ENCODE data around the gene BET1.

BET1 gene

DNA sequence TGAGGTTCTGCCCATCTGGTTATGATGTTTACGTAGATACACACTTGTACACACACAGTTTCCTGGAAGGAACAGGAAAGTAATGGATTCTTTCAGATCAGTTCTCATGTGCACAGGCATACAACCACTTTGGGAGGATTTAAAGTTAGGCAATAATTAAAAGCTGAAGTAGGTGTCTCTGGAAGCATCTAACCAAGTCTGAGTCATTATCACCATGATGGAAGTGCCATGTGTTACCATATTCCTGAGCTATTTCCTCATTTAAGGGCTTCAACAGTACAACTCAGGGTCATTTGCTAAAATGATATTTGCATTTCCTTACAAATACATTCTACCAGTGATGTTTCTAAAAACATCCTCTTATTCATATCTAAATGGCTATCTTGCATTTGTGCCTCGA is 41.4 kb upstream of the BET1 start:
- no peak for DNase-seq (ENCODE audit: low read depth, low spot score)
- TF ChIP-seq YY1 (IDR thresholded peaks at IDR 0.05; ENCODE audit: insufficient read depth, insufficient read length) (no peak), SUZ12 (IDR thresholded peaks at IDR 0.05; ENCODE audit: extremely low read depth, insufficient read depth, insufficient read length) (no peak)

DNA sequence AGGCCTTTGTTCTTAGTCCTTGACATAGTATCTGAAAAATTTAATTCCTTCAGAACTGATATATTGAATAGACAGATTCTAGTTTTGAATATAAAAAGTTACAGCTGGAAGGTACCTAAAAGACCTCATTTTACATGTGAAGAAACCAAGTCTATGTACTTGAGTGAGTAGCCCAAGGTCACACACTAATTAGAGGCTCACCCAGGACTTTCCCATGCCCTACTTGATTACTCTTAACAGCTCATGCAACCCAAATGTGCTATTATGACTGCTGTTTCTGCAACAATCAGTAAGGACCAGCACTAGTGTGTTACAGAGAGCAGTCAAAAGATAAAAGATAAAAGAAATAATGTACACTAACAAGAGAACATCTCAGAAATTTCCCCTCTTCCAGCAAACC is 40.7 kb upstream of the BET1 start:
- no peak overlapping the region for H3K9ac ChIP-seq (ENCODE audit: insufficient read length, low read depth)
- no peaks in the 10 kb centered on the region for H3K9me3 ChIP-seq (ENCODE audit: insufficient read depth, low read length)
- H3K4me3 ChIP-seq (ENCODE audit: insufficient read length, low read depth), result no peak overlapping the region
- H3K36me3 ChIP-seq (ENCODE audit: insufficient read depth, insufficient read length, low read length), result no peaks in the 10 kb centered on the region
- TF ChIP-seq SUZ12 (IDR thresholded peaks at IDR 0.05; ENCODE audit: extremely low read depth, insufficient read depth, insufficient read length) (no peak), YY1 (IDR thresholded peaks at IDR 0.05; ENCODE audit: insufficient read depth, insufficient read length) (no peak), ZNF274 (IDR thresholded peaks at IDR 0.05; ENCODE audit: low read depth, low read length) (no peak)
- no peaks in the 10 kb centered on the region for H3K27me3 ChIP-seq (ENCODE audit: insufficient read depth, insufficient read length)
- no peak for DNase-seq (ENCODE audit: low read depth, low spot score)
- H3K4me1 ChIP-seq (ENCODE audit: insufficient read depth, insufficient read length), result no peaks in the 10 kb centered on the region

More for the DNA sequence above, 41.4 kb upstream of the BET1 start:
- Histone ChIP-seq H3K4me3 (ENCODE audit: insufficient read length, low read depth) (no peak overlapping the region), H3K36me3 (ENCODE audit: insufficient read depth, insufficient read length, low read length) (no peaks in the 10 kb centered on the region), H3K27me3 (ENCODE audit: insufficient read depth, insufficient read length) (no peaks in the 10 kb centered on the region), H3K9ac (ENCODE audit: insufficient read length, low read depth) (no peak overlapping the region), H3K4me1 (ENCODE audit: insufficient read depth, insufficient read length) (no peaks in the 10 kb centered on the region), H3K9me3 (ENCODE audit: insufficient read depth, low read length) (no peaks in the 10 kb centered on the region)

DNA sequence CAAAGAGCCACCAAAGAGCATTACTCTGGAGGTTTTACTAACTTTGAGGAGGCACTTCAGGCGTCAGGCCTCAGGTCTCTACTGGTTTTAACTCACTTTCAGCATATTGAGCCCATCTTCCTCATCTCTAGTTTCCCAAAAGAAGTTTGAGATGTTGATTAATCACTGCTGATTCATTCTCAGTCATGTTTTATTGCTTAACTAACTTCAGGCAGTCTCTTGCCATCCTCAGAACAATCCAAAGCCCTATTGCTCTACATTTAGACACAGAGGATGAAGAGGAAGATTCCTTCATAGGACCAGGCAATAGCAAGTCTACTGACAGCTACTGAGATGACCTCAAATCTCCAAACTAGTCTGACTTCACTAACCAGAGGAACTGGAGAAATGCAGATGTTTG is 39.1 kb upstream of the BET1 start:
- Histone ChIP-seq H3K4me3 (ENCODE audit: insufficient read length, low read depth) (no peak overlapping the region), H3K9ac (ENCODE audit: insufficient read length, low read depth) (no peak overlapping the region), H3K4me1 (ENCODE audit: insufficient read depth, insufficient read length) (no peaks in the 10 kb centered on the region), H3K9me3 (ENCODE audit: insufficient read depth, low read length) (no peaks in the 10 kb centered on the region), H3K36me3 (ENCODE audit: insufficient read depth, insufficient read length, low read length) (no peaks in the 10 kb centered on the region), H3K27me3 (ENCODE audit: insufficient read depth, insufficient read length) (no peaks in the 10 kb centered on the region)
- DNase-seq (ENCODE audit: low read depth, low spot score), result no peak
- no peak for TF ChIP-seq SUZ12 (IDR thresholded peaks at IDR 0.05; ENCODE audit: extremely low read depth, insufficient read depth, insufficient read length)
- no peak for TF ChIP-seq ZNF274 (IDR thresholded peaks at IDR 0.05; ENCODE audit: low read depth, low read length)
- no peak for TF ChIP-seq YY1 (IDR thresholded peaks at IDR 0.05; ENCODE audit: insufficient read depth, insufficient read length)

DNA sequence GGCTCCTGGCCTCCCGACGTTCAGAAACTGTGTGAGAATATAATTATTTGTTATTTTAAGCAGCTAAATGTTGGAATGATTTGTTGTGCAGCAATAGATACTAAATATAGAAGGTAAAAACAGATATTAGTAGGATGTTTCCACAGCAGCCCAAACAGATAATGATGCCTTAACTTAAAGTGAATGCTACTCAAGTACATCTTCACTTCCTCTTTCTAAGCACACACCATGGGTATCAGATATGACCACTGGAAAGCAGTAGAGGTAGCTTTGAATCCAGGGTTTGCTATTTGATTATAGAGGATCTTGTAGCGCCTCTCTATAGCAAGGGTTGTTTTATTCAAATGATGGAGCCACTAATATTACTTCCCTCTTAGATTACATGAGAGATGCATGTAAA is 38.2 kb upstream of the BET1 start:
- no peak for DNase-seq (ENCODE audit: low read depth, low spot score)
- H3K36me3 ChIP-seq (ENCODE audit: insufficient read depth, insufficient read length, low read length), result no peaks in the 10 kb centered on the region

DNA sequence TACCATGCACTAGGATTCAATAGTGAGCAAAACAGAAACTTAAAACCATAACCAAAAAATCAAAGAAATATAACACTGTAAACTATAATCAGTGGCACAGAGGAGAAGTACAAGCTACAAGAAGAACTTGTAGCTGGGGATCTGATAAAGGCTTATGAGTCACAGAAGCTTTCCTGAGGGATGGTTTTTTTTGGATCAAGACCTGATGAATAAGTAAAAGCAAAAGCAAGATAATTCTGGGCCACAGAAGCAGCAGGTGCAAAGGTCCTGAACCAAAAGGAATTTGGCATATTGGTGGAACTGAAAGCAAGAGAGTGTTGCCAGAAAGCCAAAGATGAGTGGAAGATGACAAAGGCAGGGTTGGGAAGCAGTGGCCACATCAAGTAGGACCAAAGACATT is 37.4 kb upstream of the BET1 start:
- no peaks in the 10 kb centered on the region for H3K36me3 ChIP-seq (ENCODE audit: insufficient read depth, insufficient read length, low read length)
- TF ChIP-seq ZNF274 (IDR thresholded peaks at IDR 0.05; ENCODE audit: low read depth, low read length), result no peak
- TF ChIP-seq SUZ12 (IDR thresholded peaks at IDR 0.05; ENCODE audit: extremely low read depth, insufficient read depth, insufficient read length), result no peak
- TF ChIP-seq YY1 (IDR thresholded peaks at IDR 0.05; ENCODE audit: insufficient read depth, insufficient read length), result no peak
- H3K9ac ChIP-seq (ENCODE audit: insufficient read length, low read depth), result no peak overlapping the region
- no peak for DNase-seq (ENCODE audit: low read depth, low spot score)
- no peaks in the 10 kb centered on the region for H3K4me1 ChIP-seq (ENCODE audit: insufficient read depth, insufficient read length)
- no peaks in the 10 kb centered on the region for H3K27me3 ChIP-seq (ENCODE audit: insufficient read depth, insufficient read length)
- H3K4me3 ChIP-seq (ENCODE audit: insufficient read length, low read depth), result no peak overlapping the region
- H3K9me3 ChIP-seq (ENCODE audit: insufficient read depth, low read length), result no peaks in the 10 kb centered on the region

More for the DNA sequence above, 38.2 kb upstream of the BET1 start:
- TF ChIP-seq YY1 (IDR thresholded peaks at IDR 0.05; ENCODE audit: insufficient read depth, insufficient read length) (no peak), SUZ12 (IDR thresholded peaks at IDR 0.05; ENCODE audit: extremely low read depth, insufficient read depth, insufficient read length) (no peak), ZNF274 (IDR thresholded peaks at IDR 0.05; ENCODE audit: low read depth, low read length) (no peak)
- Histone ChIP-seq H3K4me3 (ENCODE audit: insufficient read length, low read depth) (no peak overlapping the region), H3K4me1 (ENCODE audit: insufficient read depth, insufficient read length) (no peaks in the 10 kb centered on the region), H3K9me3 (ENCODE audit: insufficient read depth, low read length) (no peaks in the 10 kb centered on the region), H3K9ac (ENCODE audit: insufficient read length, low read depth) (no peak overlapping the region), H3K27me3 (ENCODE audit: insufficient read depth, insufficient read length) (no peaks in the 10 kb centered on the region)

DNA sequence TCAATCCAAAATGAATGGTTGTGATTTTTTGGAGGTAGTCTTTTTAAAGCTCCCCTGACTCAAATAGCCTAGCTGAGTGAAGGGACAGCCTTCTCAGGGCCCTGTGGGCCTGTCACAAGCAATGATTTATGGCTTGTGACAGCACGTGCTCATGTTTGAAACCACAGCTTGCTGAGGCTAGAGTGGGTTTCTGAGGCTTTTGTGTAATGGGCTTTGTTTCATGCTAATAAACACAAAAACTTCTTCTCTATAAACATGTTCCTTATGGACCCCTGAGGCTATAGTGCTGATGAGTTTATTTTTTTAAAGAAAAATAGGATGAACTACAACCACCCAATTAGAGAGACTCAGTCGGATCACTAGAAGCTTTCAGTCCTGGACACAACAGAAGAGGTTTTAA is 36.1 kb upstream of the BET1 start:
- Histone ChIP-seq H3K9ac (ENCODE audit: insufficient read length, low read depth) (no peak overlapping the region), H3K4me3 (ENCODE audit: insufficient read length, low read depth) (no peak overlapping the region), H3K9me3 (ENCODE audit: insufficient read depth, low read length) (no peaks in the 10 kb centered on the region), H3K27me3 (ENCODE audit: insufficient read depth, insufficient read length) (no peaks in the 10 kb centered on the region), H3K36me3 (ENCODE audit: insufficient read depth, insufficient read length, low read length) (no peaks in the 10 kb centered on the region), H3K4me1 (ENCODE audit: insufficient read depth, insufficient read length) (no peaks in the 10 kb centered on the region)
- TF ChIP-seq YY1 (IDR thresholded peaks at IDR 0.05; ENCODE audit: insufficient read depth, insufficient read length), result no peak
- no peak for TF ChIP-seq SUZ12 (IDR thresholded peaks at IDR 0.05; ENCODE audit: extremely low read depth, insufficient read depth, insufficient read length)
- TF ChIP-seq ZNF274 (IDR thresholded peaks at IDR 0.05; ENCODE audit: low read depth, low read length), result no peak
- no peak for DNase-seq (ENCODE audit: low read depth, low spot score)

DNA sequence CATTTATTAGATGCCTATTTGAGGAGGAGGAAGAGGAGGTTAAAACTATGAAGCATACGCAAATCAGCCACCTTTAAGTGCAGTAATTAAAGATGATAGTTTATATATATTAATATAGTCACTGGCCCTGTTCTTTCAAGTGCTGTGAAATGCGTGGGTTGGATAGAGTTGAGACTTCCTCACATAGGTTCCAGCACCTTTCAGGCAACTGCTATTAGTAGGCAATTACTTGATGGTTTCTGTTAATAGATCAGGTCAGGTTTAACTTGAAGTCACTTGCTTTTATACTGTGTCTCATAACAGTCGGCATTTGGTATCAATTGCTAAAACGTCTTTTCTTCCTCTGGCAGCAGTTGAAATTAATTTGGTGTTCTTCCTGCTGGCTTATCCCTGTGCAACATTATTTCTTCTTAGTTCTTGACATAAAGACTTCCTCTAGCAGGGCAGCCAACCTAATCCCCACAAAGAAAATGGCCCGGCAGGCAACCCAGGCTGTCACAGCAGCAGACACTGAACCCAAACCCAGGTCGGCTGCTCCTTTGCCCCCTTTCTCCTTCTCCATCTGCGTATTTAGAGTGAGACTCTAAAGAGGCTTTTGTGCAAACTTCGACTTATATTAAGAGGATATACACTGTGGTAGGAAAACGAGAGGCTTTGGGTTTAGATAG is 35.3 kb upstream of the BET1 start:
- Histone ChIP-seq H3K9ac (ENCODE audit: insufficient read length, low read depth) (no peak overlapping the region), H3K4me3 (ENCODE audit: insufficient read length, low read depth) (no peak overlapping the region), H3K27me3 (ENCODE audit: insufficient read depth, insufficient read length) (no peaks in the 10 kb centered on the region), H3K9me3 (ENCODE audit: insufficient read depth, low read length) (no peaks in the 10 kb centered on the region), H3K4me1 (ENCODE audit: insufficient read depth, insufficient read length) (no peaks in the 10 kb centered on the region), H3K36me3 (ENCODE audit: insufficient read depth, insufficient read length, low read length) (no peaks in the 10 kb centered on the region)
- no peak for DNase-seq (ENCODE audit: low read depth, low spot score)
- TF ChIP-seq ZNF274 (IDR thresholded peaks at IDR 0.05; ENCODE audit: low read depth, low read length) (no peak), SUZ12 (IDR thresholded peaks at IDR 0.05; ENCODE audit: extremely low read depth, insufficient read depth, insufficient read length) (no peak), YY1 (IDR thresholded peaks at IDR 0.05; ENCODE audit: insufficient read depth, insufficient read length) (no peak)

All from NT2/D1 (cell line).